ENCODE measurements around the gene KANTR. TPM values are rescaled to one million over a fixed set of nuclear protein-coding genes. Genes with fewer than 3 reads are reported as not detected.

Gene KANTR
- total and polyA plus RNA-seq, 2 donors (not counting 3 experiments of a cell fraction or from before 2014, with no cell fraction given) = 3.1 to 9.8 TPM

DNA sequence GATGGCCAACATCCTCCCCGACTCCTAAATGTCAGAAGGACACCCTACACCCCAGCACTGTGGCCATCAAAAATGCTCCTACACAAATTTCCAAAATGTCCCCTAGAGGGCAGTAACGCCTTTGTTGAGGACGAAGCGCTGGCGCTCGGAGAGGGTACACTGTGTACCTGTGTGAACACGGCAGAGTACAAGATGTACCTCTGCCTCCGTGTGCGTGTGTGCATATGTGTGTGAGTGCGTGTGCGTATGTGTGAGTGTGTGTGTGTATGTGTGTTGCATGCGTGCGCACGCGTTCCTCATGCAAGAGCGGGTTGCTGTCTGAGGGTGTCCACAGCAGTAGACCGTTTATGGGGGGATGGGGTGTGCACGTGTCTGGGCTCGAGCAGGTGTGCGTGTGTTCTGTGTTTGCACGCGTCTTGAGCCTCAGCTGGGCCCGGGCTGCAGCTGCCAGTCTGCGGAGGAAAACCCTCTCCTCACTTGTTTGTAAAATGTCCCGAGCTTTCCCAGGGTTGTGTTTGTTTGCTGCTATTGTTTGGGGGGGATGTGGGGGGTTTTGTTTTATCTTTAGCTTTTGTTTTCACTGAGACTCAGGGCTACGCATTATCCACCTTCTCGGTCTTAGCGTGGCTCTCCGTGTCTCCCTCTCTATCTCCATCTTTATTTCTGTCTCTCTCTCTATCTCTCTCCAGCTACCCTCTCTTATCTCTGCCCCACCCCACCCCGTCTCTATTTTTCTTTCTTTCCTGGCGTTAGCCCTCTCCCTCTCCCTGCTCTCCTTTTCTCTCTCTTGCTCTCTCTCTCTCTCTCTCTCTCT is 22.1 kb upstream of the KANTR start:
- Histone ChIP-seq H4K20me1 (replicated peaks; ENCODE audit: control insufficient read depth, extremely low read depth, insufficient read depth, low read length) (no peaks in the 10 kb centered on the region), H3K27ac (ENCODE audit: insufficient read depth, low read depth, low read length) (no peak overlapping the region), H3K4me3 (replicated peaks in 1 of 3; ENCODE audit: insufficient read depth in 1 of 3, low read depth in 1 of 3, low read length in 3 of 3) (no peak overlapping the region), H2AFZ (ENCODE audit: low read depth, low read length) (no peak overlapping the region), H3K9ac (replicated peaks; ENCODE audit: extremely low read depth, insufficient read depth, low read length) (no peak overlapping the region), H3K4me2 (ENCODE audit: insufficient read depth, low read length) (no peak overlapping the region), H3K36me3 (ENCODE audit: control insufficient read depth in 2 of 2, extremely low read depth in 1 of 2, insufficient read depth in 2 of 2, low read length in 2 of 2) (peaks cover 0 to 3% of the 10 kb centered on the region in 2 experiments), H3K9me1 (replicated peaks; ENCODE audit: control insufficient read depth, extremely low read depth, insufficient read depth, low read length) (no peaks in the 10 kb centered on the region), H3K9me3 (replicated peaks; ENCODE audit: control insufficient read depth, insufficient read depth, low read length) (no peaks in the 10 kb centered on the region), H3K27me3 (ENCODE audit: control insufficient read depth in 2 of 2, insufficient read depth in 2 of 2, low read length in 2 of 2) (no peaks in the 10 kb centered on the region), H3K4me1 (ENCODE audit: control insufficient read depth, extremely low read depth, insufficient read depth, low read length) (no peaks in the 10 kb centered on the region), H3K79me2 (ENCODE audit: control insufficient read depth, insufficient read depth, low read length) (no peaks in the 10 kb centered on the region)
- TF ChIP-seq EZH2 (IDR thresholded peaks at IDR 0.05; ENCODE audit: borderline replicate concordance, low read depth, low read length, severe bottlenecking) = no peak
- no peak for TF ChIP-seq FOS (IDR thresholded peaks at IDR 0.05; ENCODE audit: borderline replicate concordance, insufficient read depth, low read length)
- TF ChIP-seq, protein P1, sequence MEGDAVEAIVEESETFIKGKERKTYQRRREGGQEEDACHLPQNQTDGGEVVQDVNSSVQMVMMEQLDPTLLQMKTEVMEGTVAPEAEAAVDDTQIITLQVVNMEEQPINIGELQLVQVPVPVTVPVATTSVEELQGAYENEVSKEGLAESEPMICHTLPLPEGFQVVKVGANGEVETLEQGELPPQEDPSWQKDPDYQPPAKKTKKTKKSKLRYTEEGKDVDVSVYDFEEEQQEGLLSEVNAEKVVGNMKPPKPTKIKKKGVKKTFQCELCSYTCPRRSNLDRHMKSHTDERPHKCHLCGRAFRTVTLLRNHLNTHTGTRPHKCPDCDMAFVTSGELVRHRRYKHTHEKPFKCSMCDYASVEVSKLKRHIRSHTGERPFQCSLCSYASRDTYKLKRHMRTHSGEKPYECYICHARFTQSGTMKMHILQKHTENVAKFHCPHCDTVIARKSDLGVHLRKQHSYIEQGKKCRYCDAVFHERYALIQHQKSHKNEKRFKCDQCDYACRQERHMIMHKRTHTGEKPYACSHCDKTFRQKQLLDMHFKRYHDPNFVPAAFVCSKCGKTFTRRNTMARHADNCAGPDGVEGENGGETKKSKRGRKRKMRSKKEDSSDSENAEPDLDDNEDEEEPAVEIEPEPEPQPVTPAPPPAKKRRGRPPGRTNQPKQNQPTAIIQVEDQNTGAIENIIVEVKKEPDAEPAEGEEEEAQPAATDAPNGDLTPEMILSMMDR (IDR thresholded peaks at IDR 0.05; ENCODE audit: extremely low read depth in 1 of 2, insufficient read depth in 1 of 2, low read depth in 1 of 2, low read length in 2 of 2) = peak; percentile 42 to 44
- BruUV-seq (replicated peaks) = no TSS peak
- dilution Hi-C loops (cut with MboI; ENCODE audit: extremely low pct_ligation_motif_present, low sequenced_read_pairs) (no loop called here), intact Hi-C loops (cut with micrococcal nuclease) (loop anchor here (1.0 kb wide), 2 partner anchors 17 to 21 kb away; no protein-coding TSS in a partner anchor)
- DNase-seq (ENCODE audit: low read depth, low spot score) (peak; percentile 49), FAIRE-seq (peak; percentile 91)
- ChIA-PET CTCF (interaction anchor here (1.1 to 1.2 kb wide), 2 partner anchors 10 to 17 kb away, joined by 5 to 8 read pairs; partner anchors contain the start of gene TSPYL2), POLR2A (no interaction called here)
